ENCODE results near the gene TAF6L. TPM values are rescaled to one million over a fixed set of nuclear protein-coding genes. Genes with fewer than 3 reads are reported as not detected.

The TAF6L gene
- total and polyA plus RNA-seq, 2 donors (not counting 3 experiments of a cell fraction or from before 2014, with no cell fraction given), result 28.9 to 33.3 TPM

DNA sequence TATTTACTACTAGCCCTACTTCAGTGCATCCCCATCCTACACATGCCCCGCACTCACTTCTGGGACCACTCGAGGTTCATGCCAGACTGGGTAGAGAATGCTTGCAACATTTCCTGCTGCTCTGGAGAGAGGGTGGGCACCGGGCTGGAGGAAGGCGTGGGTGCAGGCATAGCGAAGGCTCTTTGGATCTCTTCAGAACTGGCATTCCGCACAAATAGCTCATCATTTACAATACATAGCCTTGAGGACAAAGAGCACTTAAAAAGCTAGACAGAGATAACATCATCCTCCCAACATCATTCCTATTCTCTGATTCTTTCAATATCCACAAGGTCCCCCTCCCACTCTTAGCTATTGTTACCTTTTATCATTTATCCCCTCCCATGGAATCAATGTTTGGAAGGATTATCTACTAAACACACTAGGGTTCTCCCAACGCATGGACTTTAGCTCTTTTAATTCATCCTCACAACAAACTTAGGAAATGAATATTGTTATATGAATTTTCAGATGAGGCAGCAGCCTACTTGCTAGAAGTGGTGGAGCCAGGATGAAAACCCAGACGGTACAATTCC, 23.1 kb downstream of the TAF6L start:
- H3K4me2 ChIP-seq (ENCODE audit: insufficient read depth, low read length), result no peak overlapping the region
- peaks cover 32 to 59% of the 10 kb centered on the region in 2 experiments for H3K36me3 ChIP-seq (ENCODE audit: control insufficient read depth in 2 of 2, extremely low read depth in 1 of 2, insufficient read depth in 2 of 2, low read length in 2 of 2)
- peaks cover 18% of the 10 kb centered on the region for H3K79me2 ChIP-seq (ENCODE audit: control insufficient read depth, insufficient read depth, low read length)
- ChIA-PET POLR2A (interaction anchor here (0.5 to 1.0 kb wide), 3 partner anchors 11 to 46 kb away, joined by 3 to 4 read pairs (median 4); no protein-coding TSS in a partner anchor), CTCF (interaction anchor here (3.9 kb wide), 1 partner anchor 8 kb away, joined by 21 read pairs; no protein-coding TSS in a partner anchor)
- no peak overlapping the region for H3K27ac ChIP-seq (ENCODE audit: insufficient read depth, low read depth, low read length)
- H3K9ac ChIP-seq (replicated peaks; ENCODE audit: extremely low read depth, insufficient read depth, low read length), result no peak overlapping the region
- dilution Hi-C loops (cut with MboI; ENCODE audit: extremely low pct_ligation_motif_present, low sequenced_read_pairs), result no loop called here
- H2AFZ ChIP-seq (ENCODE audit: low read depth, low read length), result no peak overlapping the region
- FAIRE-seq (peak; percentile 33), DNase-seq (ENCODE audit: low read depth, low spot score) (no peak)
- no peaks in the 10 kb centered on the region for H3K9me3 ChIP-seq (replicated peaks; ENCODE audit: control insufficient read depth, insufficient read depth, low read length)
- peaks cover 11% of the 10 kb centered on the region for H3K4me1 ChIP-seq (ENCODE audit: control insufficient read depth, extremely low read depth, insufficient read depth, low read length)
- no TSS peak for BruUV-seq (replicated peaks)
- no peaks in the 10 kb centered on the region for H3K9me1 ChIP-seq (replicated peaks; ENCODE audit: control insufficient read depth, extremely low read depth, insufficient read depth, low read length)
- H4K20me1 ChIP-seq (replicated peaks; ENCODE audit: control insufficient read depth, extremely low read depth, insufficient read depth, low read length), result no peaks in the 10 kb centered on the region
- H3K27me3 ChIP-seq (ENCODE audit: control insufficient read depth in 2 of 2, insufficient read depth in 2 of 2, low read length in 2 of 2), result no peaks in the 10 kb centered on the region
- intact Hi-C loops (cut with micrococcal nuclease), result no loop called here
- TF ChIP-seq POLR2AphosphoS5 (IDR thresholded peaks at IDR 0.05; ENCODE audit: insufficient read depth, low read depth, low read length), result no peak
- TF ChIP-seq FOS (IDR thresholded peaks at IDR 0.05; ENCODE audit: borderline replicate concordance, insufficient read depth, low read length), result no peak
- TF ChIP-seq EZH2 (IDR thresholded peaks at IDR 0.05; ENCODE audit: borderline replicate concordance, low read depth, low read length, severe bottlenecking), result no peak
- TF ChIP-seq, protein P1, sequence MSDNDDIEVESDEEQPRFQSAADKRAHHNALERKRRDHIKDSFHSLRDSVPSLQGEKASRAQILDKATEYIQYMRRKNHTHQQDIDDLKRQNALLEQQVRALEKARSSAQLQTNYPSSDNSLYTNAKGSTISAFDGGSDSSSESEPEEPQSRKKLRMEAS (IDR thresholded peaks at IDR 0.05; ENCODE audit: insufficient read depth, insufficient read length), result no peak
- TF ChIP-seq MYC (IDR thresholded peaks at IDR 0.05; ENCODE audit: low read depth, low read length), result no peak
- no peak for TF ChIP-seq POLR2A (IDR thresholded peaks at IDR 0.05; ENCODE audit: low read depth, low read length)
- H3K4me3 ChIP-seq (replicated peaks in 1 of 3; ENCODE audit: insufficient read depth in 1 of 3, low read depth in 1 of 3, low read length in 3 of 3), result no peak overlapping the region

DNA sequence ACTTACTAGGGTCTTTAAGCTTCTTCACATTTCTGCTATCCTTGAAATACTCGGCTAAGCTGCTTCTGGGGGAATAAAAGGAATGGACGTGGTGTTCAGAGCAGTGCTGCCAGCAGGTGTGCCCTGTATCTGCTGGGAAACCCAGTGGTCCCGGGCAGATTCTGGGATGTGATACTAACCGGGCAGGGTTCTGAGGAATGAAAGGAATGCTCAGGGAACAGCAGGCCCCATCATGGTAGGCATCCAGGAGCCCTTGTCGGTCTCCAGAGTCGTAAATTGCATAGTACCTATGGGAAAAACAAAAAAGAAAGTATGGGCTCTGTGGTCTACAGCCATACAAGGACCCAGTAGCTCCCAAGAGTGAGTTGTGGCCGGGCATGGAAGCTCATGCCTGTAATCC, 25.1 kb downstream of the TAF6L start:
- no peak overlapping the region for H2AFZ ChIP-seq (ENCODE audit: low read depth, low read length)
- BruUV-seq (replicated peaks), result no TSS peak
- intact Hi-C loops (cut with micrococcal nuclease) (no loop called here), dilution Hi-C loops (cut with MboI; ENCODE audit: extremely low pct_ligation_motif_present, low sequenced_read_pairs) (no loop called here)
- H3K9me1 ChIP-seq (replicated peaks; ENCODE audit: control insufficient read depth, extremely low read depth, insufficient read depth, low read length), result no peaks in the 10 kb centered on the region
- peaks cover 38 to 69% of the 10 kb centered on the region in 2 experiments for H3K36me3 ChIP-seq (ENCODE audit: control insufficient read depth in 2 of 2, extremely low read depth in 1 of 2, insufficient read depth in 2 of 2, low read length in 2 of 2)
- no peak for FAIRE-seq
- ChIA-PET POLR2A (interaction anchor here (0.8 to 2.0 kb wide), 3 partner anchors 10 to 45 kb away, joined by 3 to 7 read pairs (median 4); partner anchors contain the start of gene STX5), CTCF (interaction anchor here (1.5 to 3.9 kb wide), 3 partner anchors 9 to 10 kb away, joined by 4 to 21 read pairs (median 5); partner anchors contain the start of genes NXF1 and TMEM179B)
- H3K27ac ChIP-seq (ENCODE audit: insufficient read depth, low read depth, low read length), result no peak overlapping the region
- DNase-seq (ENCODE audit: low read depth, low spot score), result no peak
- H3K4me1 ChIP-seq (ENCODE audit: control insufficient read depth, extremely low read depth, insufficient read depth, low read length), result peaks cover 5% of the 10 kb centered on the region
- no peaks in the 10 kb centered on the region for H3K9me3 ChIP-seq (replicated peaks; ENCODE audit: control insufficient read depth, insufficient read depth, low read length)
- TF ChIP-seq EZH2 (IDR thresholded peaks at IDR 0.05; ENCODE audit: borderline replicate concordance, low read depth, low read length, severe bottlenecking) (no peak), FOS (IDR thresholded peaks at IDR 0.05; ENCODE audit: borderline replicate concordance, insufficient read depth, low read length) (no peak), JUN (IDR thresholded peaks at IDR 0.05; ENCODE audit: borderline replicate concordance, insufficient read depth, insufficient read length, low read depth) (no peak), POLR2AphosphoS5 (IDR thresholded peaks at IDR 0.05; ENCODE audit: insufficient read depth, low read depth, low read length) (no peak), MYC (IDR thresholded peaks at IDR 0.05; ENCODE audit: low read depth, low read length) (no peak), POLR2A (IDR thresholded peaks at IDR 0.05; ENCODE audit: low read depth, low read length) (no peak), GATA2 (IDR thresholded peaks at IDR 0.05; ENCODE audit: insufficient read depth, insufficient read length, low read depth, low read length) (no peak)
- TF ChIP-seq, protein P1 (IDR thresholded peaks at IDR 0.05; ENCODE audit: insufficient read depth, insufficient read length), result no peak
- TF ChIP-seq, protein P2, sequence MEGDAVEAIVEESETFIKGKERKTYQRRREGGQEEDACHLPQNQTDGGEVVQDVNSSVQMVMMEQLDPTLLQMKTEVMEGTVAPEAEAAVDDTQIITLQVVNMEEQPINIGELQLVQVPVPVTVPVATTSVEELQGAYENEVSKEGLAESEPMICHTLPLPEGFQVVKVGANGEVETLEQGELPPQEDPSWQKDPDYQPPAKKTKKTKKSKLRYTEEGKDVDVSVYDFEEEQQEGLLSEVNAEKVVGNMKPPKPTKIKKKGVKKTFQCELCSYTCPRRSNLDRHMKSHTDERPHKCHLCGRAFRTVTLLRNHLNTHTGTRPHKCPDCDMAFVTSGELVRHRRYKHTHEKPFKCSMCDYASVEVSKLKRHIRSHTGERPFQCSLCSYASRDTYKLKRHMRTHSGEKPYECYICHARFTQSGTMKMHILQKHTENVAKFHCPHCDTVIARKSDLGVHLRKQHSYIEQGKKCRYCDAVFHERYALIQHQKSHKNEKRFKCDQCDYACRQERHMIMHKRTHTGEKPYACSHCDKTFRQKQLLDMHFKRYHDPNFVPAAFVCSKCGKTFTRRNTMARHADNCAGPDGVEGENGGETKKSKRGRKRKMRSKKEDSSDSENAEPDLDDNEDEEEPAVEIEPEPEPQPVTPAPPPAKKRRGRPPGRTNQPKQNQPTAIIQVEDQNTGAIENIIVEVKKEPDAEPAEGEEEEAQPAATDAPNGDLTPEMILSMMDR (IDR thresholded peaks at IDR 0.05; ENCODE audit: extremely low read depth in 1 of 2, insufficient read depth in 1 of 2, low read depth in 1 of 2, low read length in 2 of 2), result no peak
- no peak overlapping the region for H3K4me3 ChIP-seq (replicated peaks in 1 of 3; ENCODE audit: insufficient read depth in 1 of 3, low read depth in 1 of 3, low read length in 3 of 3)
- H3K79me2 ChIP-seq (ENCODE audit: control insufficient read depth, insufficient read depth, low read length), result peaks cover 3% of the 10 kb centered on the region
- no peaks in the 10 kb centered on the region for H4K20me1 ChIP-seq (replicated peaks; ENCODE audit: control insufficient read depth, extremely low read depth, insufficient read depth, low read length)
- H3K4me2 ChIP-seq (ENCODE audit: insufficient read depth, low read length), result no peak overlapping the region
- no peak overlapping the region for H3K9ac ChIP-seq (replicated peaks; ENCODE audit: extremely low read depth, insufficient read depth, low read length)
- H3K27me3 ChIP-seq (ENCODE audit: control insufficient read depth in 2 of 2, insufficient read depth in 2 of 2, low read length in 2 of 2), result no peaks in the 10 kb centered on the region
